ENCODE measurements around the gene PSMB5.

PSMB5 gene

DNA sequence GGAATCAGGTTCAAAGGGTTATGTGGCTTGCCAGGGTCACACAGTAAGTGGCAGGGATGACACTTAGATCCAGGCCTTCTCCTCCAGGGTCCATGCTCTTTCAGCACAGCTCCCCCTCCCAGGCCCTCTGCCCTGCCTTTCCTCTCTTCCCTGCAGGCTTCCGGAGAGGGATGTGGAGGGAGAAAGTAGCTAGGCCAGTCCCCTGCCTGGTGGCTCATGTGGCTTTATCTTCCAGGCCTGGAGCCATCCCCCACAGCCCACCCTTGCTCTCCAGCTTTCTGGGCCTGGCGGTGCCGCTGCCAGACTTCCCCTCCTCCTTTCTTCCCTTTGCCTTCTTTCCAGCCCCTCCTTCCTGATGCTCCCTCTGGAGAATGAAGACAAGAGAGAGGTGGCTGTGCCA, 9.1 kb upstream of the PSMB5 start:
- DNase-seq (ENCODE audit: low read depth) = no peak

DNA sequence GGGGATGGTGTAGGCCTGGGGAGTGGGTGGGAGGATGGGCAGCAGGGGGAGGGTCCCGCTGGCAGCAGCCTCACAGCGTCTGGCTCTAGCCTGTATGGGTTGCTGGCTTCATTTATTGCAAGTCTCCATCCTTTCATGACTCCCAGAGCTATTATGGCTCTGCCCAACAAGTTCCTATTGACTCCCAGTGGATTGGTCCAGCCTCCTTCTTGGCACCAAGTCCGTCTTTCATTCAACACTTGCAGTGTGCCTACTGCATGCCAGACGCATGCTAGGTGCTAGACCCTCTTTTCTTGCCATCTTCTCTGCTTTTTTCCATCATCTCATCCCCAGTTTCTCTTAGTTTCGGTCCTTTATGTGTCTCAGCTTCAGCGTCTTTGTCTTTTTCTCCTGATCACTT, 8.4 kb upstream of the PSMB5 start:
- DNase-seq (ENCODE audit: low read depth) = no peak

DNA sequence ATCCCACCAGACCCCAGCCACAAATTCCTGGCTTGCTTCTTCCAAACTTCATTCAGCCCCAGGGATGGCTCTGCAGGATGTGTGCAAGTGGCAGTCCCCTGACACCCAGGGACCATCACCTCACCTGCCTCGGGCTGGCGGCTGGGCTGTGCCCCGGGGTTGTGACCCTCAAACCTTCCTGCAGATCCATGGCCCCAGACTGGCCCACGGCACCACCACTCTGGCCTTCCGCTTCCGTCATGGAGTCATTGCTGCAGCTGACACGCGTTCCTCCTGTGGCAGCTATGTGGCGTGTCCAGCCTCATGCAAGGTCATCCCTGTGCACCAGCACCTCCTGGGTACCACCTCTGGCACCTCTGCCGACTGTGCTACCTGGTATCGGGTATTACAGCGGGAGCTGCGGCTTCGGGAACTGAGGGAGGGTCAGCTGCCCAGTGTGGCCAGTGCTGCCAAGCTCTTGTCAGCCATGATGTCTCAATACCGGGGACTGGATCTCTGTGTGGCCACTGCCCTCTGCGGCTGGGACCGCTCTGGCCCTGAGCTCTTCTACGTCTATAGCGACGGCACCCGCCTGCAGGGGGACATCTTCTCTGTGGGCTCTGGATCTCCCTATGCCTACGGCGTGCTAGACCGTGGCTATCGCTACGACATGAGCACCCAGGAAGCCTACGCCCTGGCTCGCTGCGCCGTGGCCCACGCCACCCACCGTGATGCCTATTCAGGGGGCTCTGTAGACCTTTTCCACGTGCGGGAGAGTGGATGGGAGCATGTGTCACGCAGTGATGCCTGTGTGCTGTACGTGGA, 7.7 kb upstream of the PSMB5 start, which contains the start of gene PSMB11:
Gene PSMB11, plus strand, starts transcription at position 51 of the 804 bp plus-strand sequence. Its CDS starts 14 bp downstream, at position 65.
- no peak for DNase-seq (ENCODE audit: low read depth)

DNA sequence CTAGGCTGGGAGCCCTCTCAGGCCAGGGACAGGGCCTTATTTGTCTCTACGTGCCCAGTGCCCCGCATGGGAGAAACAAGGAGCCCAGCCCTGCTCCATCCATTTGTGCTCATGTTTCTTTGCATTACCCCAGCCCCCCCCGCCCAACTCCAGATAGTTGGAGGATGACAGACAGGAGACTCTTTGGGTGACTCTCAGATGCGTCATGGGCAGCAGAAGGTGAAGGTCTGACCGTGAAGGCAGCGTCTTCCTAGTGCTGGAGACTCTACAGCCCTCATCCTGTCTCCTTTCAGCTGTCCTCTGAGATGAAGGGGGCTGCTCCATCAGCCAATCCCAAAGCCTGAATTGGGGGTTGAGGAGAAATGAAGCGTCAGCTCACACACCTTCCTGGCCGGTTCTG, 7.0 kb upstream of the PSMB5 start:
- no peak for DNase-seq (ENCODE audit: low read depth)

DNA sequence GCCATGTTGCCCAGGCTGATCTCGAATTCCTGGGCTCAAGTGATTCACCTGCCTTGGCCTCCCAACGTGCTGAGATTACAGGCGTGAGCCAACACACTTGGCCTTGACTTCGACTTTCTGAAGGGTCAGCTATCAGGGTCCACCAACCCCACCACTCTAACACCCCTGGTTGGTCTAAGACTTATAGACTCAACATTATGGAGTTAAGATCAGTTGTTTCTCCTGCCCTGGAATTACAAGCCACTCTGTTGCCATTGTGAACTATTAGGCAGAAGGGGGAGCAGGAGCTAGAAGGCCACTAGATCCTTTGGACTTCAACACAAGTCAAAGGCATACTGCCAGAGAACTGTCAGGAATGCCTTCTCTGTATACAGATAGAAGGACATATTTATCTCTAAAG, 5.4 kb upstream of the PSMB5 start:
- no peak for DNase-seq (ENCODE audit: low read depth)

DNA sequence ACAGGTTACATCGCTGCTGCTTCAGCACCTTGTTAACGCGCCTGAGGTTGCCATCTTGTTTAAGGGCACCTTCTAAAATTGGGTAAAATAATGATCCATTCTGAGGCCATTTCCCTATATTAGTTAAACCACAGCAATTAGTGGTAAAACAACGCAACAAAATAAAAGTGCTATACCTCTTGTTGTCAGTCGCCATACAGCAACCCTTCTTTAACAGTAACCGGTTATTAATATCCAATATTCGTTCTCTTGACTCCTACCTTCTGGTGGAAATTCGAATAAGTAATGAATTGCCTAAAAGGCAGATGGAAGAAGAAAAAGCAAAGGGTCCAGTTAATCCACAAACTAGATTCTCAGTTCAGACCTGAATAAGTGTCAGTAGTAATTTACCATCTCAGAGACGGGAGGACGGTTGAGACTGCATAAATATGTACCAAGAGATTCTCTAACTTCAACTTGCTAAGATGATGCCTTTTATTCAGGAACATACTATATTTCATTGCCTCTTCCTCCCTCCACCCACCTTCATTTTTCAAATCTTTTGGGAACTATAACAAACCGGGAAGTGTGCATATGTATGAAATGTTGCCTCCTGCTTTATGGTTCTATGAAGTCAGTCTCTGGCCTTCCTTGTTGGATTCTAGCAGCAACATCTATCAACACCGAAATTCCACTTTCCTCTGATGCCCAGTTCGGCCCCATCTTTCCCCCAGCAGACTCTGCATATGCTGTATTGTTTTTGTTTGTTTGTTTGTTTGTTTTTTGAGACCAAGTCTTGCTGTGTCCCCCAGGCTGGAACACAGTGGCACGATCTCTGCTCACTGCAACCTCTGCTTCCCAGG, 824 bp upstream of the PSMB5 start:
- no peak for DNase-seq (ENCODE audit: low read depth)

DNA sequence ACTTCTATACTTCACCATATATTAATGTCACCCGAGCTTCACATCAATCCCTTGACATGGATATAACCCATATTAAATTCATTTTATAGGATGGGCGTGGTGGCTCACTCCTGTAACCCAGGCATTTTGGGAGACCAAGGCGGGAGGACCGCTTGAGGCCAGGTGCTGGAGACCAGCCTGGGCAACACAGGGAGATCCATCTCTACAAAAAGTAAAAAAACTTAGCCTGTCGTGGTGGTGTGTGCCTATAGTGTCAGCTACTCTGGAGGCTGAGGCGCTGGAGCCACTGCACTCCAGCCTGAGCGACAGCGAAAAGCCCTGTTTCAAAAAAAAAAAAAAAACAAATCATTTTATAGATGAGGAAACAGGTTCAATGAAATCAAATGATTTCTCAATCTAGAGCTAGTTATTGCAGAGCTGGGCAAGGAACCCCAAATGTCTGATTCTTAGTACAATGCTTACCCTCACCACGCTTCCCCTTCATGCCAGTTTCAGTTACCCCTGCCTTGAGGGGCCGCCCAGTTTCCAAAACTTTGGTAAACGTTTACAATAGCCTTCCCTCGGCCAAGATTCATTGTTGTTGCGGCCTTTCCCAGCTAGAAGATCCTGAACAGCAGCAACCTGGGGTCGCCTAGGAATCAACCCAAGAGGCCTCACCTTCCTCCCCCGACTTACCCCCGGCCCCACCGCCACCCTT, 751 bp downstream of the PSMB5 start:
- no peak for DNase-seq (ENCODE audit: low read depth)

DNA sequence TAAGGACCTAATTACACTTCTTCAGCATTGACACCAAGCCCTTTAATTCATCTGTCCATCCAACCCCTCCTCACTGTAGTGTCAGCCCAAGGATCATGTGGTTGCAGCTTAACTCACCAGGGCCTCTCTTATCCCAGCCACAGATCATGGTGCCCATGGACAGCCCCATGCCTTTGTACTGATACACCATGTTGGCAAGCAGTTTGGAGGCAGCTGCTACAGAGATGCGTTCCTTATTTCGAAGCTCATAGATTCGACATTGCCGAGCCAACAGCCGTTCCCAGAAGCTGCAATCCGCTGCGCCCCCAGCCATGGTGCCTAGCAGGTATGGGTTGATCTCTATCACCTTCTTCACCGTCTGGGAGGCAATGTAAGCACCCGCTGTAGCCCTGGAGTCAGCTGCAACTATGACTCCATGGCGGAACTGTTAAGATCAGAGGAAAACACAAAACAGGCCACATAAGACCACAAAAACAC, 1.4 kb downstream of the PSMB5 start:
- DNase-seq (ENCODE audit: low read depth) = no peak

DNA sequence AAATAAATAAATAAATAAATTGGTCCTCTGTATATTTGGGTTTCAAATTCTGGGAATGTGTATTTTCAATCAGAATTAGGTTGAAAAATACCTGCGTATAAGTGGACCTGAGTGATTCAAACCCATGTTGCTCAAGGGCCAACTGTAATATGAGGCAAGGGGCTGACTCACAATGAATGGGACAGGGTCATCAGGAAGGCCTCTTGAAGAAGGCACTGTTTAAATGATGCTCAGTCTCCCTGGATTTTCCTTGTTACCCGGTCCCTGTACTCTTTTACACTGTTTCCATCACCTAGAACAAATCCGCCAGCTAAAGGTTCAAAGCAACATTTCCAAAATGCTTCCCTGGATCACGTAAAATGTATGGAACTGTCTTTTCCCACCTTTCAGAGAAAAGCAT, 3.8 kb downstream of the PSMB5 start:
- DNase-seq (ENCODE audit: low read depth) = no peak

DNA sequence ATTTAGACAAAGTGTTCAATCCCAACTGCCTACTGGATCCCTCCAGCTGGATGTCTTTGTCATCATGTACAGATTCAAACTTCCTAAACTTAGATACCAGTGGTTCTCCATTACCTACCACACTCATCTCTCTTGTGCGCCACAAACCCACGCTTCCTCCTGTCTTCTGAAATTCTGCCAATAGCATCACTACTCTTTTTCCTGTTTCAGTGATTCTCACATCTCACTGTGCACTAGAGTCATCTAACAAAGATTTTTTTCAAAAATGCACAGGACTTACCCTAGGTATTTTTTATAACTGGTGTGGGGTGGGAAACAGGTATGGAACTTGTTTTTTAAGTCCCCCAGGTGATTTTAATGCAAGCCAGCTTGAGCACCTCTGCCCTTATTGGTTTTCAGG, 5.9 kb downstream of the PSMB5 start:
- DNase-seq (ENCODE audit: low read depth) = no peak

DNA sequence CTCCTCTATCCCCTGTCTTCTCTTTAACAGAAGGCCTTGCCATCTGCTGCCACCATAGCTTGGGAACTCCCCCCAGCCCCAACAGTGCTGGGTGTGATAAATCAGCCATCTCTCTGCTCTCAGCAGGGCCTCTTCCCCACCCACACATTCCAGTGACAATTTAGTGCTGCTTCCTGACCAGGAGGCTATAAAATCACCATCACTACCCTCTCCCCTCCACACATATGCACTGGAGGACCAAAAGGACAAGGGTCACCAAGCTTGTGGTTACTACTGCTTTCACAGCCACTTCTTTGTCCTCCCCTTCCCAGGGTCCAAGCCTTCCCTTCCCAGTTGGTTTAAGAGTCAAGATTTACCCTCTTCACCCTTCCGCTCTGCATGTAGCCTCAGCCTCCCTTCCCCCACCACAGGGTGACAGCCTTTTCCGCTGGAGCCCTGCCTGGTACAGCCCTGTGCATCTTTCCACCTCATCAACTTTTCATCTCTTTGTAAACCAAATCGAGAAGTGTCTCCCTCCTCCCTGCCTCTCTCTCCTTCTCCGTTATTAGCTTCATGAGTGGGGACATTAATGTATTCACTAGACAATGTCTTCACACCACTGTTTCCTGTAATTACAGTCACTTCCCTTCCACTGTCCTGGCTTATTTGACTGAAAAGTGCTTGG, 9.4 kb downstream of the PSMB5 start:
- no peak for DNase-seq (ENCODE audit: low read depth)

DNA sequence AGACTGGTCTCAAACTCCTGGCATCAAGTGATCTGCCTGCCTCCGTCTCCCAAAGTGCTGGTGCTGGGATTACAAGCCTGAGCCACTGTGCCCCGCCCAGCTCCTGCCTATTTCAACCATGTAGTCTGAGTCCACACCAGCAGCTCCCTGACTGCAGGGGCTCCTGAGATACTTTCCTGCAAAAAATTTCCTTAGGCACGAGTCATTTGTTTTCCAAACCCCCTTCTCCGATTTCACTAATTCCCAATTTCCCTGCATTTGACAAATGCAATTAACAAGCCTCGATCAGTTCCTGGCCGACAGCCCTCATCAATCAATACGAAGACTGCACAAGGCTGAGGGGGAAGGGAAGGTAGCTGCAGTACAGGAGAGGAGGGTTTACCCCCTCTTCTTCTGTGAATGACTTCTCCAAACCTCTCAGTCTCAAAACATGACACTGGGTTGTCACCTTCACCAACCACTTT, 10.1 kb downstream of the PSMB5 start:
- no peak for DNase-seq (ENCODE audit: low read depth)

DNA sequence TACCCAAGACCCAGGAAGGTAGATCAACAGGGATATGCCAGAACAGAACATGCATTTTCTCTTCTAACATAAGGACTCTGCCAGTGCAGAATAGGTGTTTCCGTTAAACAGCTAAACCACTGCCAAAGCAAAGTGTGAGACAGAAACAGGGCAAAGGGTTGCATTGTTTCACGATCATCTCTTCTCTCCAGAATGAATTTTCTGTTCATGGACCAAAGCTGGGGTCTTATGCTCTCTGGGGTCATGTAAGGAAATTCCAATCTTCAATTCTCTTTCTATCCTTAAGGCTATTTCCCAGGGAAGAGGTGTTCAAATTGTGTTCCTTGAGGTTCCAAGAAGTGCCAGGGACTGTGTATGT, 10.9 kb downstream of the PSMB5 start:
- no peak for DNase-seq (ENCODE audit: low read depth)

DNA sequence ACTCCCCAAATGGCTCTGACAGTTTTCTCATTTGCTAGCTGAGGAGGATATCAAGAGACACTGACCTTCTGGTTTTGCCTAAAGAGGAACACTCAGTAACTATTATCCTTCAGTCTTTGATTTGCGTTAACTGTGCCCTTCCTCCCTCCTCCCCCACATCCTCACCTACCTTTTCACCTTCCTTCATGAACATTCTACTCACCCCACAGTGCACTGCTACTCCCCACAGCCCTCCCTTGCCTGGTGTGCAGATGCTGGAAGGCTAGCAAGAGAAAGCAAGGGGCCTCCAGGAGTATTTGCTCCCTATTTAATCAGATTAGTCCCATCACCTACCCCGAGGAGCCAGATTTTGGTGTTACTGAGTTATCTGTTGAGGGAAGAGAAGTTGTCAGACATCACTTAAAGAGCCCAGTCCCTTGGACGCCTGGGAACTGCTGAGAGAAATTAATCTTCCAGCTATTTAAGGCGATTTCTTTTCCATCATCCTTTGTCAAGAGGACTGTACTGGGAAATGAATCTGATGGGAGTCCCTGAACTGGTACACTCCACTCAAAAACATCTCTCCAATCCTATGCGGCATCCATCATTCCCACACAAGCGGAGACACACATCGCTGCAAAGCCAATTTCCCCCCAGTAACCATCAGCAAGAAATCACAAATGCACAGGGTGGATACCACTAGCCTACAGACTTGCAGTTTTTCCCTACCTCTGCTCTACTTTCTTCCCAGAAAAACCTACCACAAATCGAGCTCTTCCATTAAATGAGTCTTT, 11.5 kb downstream of the PSMB5 start:
- DNase-seq (ENCODE audit: low read depth) = no peak

DNA sequence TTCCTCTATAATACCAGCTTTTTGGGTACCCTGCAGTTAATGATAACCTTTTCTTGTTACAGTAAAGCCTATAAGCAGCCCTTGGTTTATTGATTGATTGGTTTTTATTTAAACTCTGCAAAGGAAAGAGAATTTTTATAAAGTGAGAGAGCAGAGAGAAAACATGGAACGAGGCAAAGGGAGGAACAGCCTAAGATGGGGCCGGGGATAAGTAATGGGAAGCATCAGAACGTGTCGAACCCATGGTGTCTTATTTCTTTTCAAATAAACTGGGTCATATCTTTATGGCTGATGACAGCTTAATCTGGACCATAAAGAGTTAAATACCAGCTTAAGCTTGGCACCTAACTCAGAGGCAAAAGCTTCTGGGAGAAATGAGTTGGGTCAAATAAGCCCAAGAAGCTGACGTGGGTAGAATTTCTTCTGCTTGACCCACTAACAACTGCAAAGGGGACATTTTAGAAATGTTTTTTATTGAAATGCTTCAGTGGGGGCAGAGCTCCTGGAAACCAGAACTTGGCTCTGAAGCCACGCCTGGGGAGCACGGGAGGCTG, 12.7 kb downstream of the PSMB5 start:
- DNase-seq (ENCODE audit: low read depth) = no peak

DNA sequence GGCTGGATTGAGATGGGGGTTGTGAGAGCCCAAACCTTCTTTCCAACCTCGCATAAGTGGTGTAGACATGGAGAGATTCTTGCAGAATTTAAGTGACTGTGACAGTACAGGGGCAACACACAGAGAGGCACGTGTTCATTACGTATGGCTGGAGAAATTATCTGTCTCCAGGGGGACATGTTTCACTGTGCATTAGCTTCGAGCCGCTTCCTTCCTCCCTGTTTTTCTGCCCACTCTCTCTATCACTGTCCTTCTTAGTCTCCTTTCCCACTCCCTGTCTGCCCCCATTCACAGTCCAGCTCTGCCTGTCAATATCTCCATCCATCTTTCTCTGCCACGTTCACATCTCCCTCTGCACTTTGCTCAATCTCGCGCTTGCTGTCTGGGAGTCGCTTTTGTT, 13.3 kb downstream of the PSMB5 start:
- no peak for DNase-seq (ENCODE audit: low read depth)

DNA sequence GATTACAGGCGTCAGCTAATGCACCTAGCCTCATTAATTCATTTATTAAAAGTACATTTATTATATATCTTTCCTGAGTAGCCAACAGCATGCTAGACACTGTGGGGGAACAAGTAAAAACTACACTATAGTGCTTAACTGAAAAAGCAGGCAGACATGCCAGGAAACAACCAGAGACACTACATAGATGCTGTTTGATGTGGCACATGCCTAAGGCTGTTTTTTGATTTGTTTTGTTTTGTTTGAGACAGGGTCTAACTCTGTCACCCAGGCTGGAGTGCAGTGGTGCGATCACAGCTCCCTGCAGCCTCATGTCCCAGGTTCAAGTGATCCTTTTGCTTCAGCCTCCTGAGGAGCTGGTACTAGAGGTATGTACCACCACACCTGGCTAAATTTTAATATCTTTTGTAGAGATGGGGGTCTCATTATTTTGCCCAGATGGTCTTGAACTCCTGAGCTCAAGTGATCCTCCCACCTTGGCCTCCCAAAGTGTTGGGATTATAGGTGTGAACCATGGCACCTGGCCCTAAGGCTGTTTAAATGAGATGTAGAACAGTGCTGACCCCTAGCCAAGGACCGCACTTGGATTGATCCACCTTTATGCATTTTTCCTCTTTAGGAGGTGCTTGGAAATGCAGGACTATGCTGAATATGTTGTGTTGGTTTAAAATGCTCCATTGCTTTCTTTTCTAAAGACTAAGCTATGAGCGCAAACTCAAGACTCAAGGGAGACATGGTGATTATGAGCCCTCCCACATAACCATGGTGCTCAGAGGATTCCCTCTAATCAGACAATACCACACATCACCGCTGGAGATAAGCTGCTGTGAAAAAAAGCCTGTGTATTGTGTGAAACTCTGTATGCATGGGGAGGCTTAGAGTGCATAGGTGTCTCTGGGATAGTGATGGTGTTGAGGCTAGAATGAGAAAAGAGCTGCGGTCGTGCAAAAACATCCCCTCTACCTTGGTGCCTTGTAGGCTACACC, 14.3 kb downstream of the PSMB5 start:
- no peak for DNase-seq (ENCODE audit: low read depth)

DNA sequence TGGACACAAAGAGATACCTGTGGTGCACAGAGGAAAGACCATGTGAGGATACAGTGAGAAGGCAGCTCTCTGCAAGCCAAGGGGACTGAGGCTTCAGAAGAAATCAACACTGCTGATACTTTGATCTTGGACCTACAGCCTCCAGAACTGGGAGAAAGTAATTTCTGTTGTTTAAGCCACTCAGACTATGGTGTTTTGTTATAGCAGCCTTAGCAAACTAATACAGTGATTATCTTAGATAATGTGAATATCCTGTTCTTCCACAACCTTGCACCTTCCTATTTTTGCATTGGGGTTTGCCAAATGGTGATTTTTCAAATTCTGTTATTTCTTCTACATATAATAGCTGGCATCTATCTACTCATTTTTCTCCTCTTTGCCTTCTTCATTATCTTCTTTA, 16.6 kb downstream of the PSMB5 start:
- DNase-seq (ENCODE audit: low read depth) = no peak

DNA sequence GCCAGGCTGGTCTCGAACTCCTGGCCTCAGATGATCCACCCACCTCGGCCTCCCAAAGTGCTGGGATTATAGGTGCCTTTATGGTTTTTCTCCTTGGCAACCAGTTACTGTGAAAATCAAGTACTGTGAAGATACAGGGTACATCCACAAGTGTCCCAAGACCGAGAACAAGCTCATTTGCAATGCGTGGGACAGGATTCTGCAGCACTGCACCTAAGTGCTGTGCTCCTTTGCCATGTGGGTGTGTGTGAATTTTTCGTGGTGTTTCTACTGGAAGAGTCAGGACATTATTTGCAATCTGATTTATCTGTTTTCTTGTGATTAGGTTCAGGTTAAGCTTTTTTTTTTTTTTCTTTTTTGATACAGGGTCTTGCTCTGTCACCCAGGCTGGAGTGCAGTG, 17.6 kb downstream of the PSMB5 start:
- no peak for DNase-seq (ENCODE audit: low read depth)

DNA sequence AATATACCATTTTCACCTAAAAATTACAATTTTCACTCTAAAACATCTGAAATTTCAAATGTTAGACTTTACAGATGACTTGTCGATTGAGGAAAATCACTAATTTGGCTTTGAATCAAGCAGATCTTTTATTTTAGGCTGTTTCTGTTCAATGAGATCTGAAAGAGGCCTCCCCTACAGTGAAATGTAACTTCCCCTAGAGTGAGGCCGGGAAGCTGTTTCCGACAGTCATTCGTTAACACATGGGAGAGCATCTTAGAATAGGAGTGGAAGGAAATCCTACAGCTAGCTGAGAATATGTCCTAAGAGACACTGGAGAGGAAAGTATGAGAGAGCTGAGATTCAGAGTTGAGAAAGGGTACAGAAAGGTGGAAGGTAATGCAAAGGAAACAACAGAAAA, 19.1 kb downstream of the PSMB5 start:
- DNase-seq (ENCODE audit: low read depth) = no peak
